ENCODE results near the gene UGT1A3. TPM values are rescaled to one million over a fixed set of nuclear protein-coding genes. Genes with fewer than 3 reads are reported as not detected.
"Not testable (repeated sequence)": the region's sequence is repeated elsewhere in the genome, so short reads cannot be mapped to it uniquely, and the experiment has no call there.

UGT1A3 gene
- total and polyA plus RNA-seq, 8 donors: not detected

GRCh38 chr2:233747283-233747544 is 18.4 kb downstream of the UGT1A3 start:
- intact Hi-C loops (cut with DNase I): no loop called here
- H3K27ac ChIP-seq: no peak overlapping the region
- ATAC-seq: no peak
- FAIRE-seq: no peak
- H3K9me3 ChIP-seq: no peaks in the 10 kb centered on the region
- no peaks in the 10 kb centered on the region for H3K27me3 ChIP-seq
- whole genome bisulfite sequencing, 2 donors: 87 to 89% methylated on average over 6 of the region's 6 CpGs
- no peak overlapping the region for H3K4me3 ChIP-seq
- DNase-seq: no peak
- TF ChIP-seq CTCF (IDR thresholded peaks at IDR 0.05): no peak
- H3K4me1 ChIP-seq: no peaks in the 10 kb centered on the region
- H3K36me3 ChIP-seq: no peaks in the 10 kb centered on the region

- FAIRE-seq; H3K4me3 ChIP-seq; H3K27me3 ChIP-seq; ATAC-seq; H3K27ac ChIP-seq; H3K36me3 ChIP-seq; intact Hi-C loops (cut with DNase I); DNase-seq; H3K4me1 ChIP-seq; H3K9me3 ChIP-seq: not testable (repeated sequence)
- WGBS, 2 donors: 79 to 86% methylated on average over 2 of the region's 2 CpGs
Measured at GRCh38 chr2:233750689-233751088, 21.8 kb downstream of the UGT1A3 start.

- 53 to 57% methylated on average over 2 of the region's 2 CpGs for WGBS, 2 donors
- FAIRE-seq; H3K27ac ChIP-seq; H3K36me3 ChIP-seq; intact Hi-C loops (cut with DNase I); H3K4me3 ChIP-seq; H3K4me1 ChIP-seq; H3K27me3 ChIP-seq; DNase-seq; ATAC-seq; H3K9me3 ChIP-seq: not testable (repeated sequence)
Measured at GRCh38 chr2:233751212-233752009, 22.6 kb downstream of the UGT1A3 start.

GRCh38 chr2:233754872-233755611 is 26.2 kb downstream of the UGT1A3 start:
- DNase-seq (no peak), FAIRE-seq (no peak), ATAC-seq (no peak)
- WGBS, 2 donors: 87 to 90% methylated on average over 42 to 44 of the region's 44 CpGs
- H3K27ac ChIP-seq: no peak overlapping the region
- H3K4me3 ChIP-seq: no peak overlapping the region
- TF ChIP-seq CTCF (IDR thresholded peaks at IDR 0.05): no peak
- no peaks in the 10 kb centered on the region for H3K4me1 ChIP-seq
- H3K27me3 ChIP-seq: no peaks in the 10 kb centered on the region
- no peaks in the 10 kb centered on the region for H3K36me3 ChIP-seq
- no peaks in the 10 kb centered on the region for H3K9me3 ChIP-seq
- intact Hi-C loops (cut with DNase I): no loop called here

GRCh38 chr2:233756429-233757081 is 27.7 kb downstream of the UGT1A3 start:
- ATAC-seq: peak; percentile 34 to 94 (median 66)

More at GRCh38 chr2:233756429-233757081, 27.7 kb downstream of the UGT1A3 start:
- FAIRE-seq (peak; percentile 5), DNase-seq (no peak)
- Histone ChIP-seq H3K9me3 (no peaks in the 10 kb centered on the region), H3K4me3 (no peak overlapping the region), H3K27me3 (no peaks in the 10 kb centered on the region), H3K27ac (no peak overlapping the region), H3K36me3 (no peaks in the 10 kb centered on the region), H3K4me1 (no peaks in the 10 kb centered on the region)
- WGBS, 2 donors: 35 to 40% methylated on average over 7 of the region's 7 CpGs
- no peak for TF ChIP-seq CTCF (IDR thresholded peaks at IDR 0.05)
- intact Hi-C loops (cut with DNase I): no loop called here

All from pancreas (tissue), 10 donors.